Loucy (cell line): ENCODE results near the gene TBC1D3B.
"Not testable (repeated sequence)": the region's sequence is repeated elsewhere in the genome, so short reads cannot be mapped to it uniquely, and the experiment has no call there.

ENCODE experiments used
- EZH2phosphoT487 ChIP-seq: fragments of 200-600 bp; IDR thresholded peaks from 2 replicates; pipeline ENCODE4 v1.6.1; 2018; ENCODE audit warnings: antibody characterized with exemption, mild to moderate bottlenecking, moderate library complexity, borderline replicate concordance
- TF ChIP-seq, protein P1 (sequence below): fragments of 200-600 bp; sonication (generic); conservative IDR thresholded peaks from 2 replicates; pipeline ENCODE4 v1.5.1; 2014; ENCODE audit warnings: mild to moderate bottlenecking, antibody characterized with exemption, low read length

DNA sequence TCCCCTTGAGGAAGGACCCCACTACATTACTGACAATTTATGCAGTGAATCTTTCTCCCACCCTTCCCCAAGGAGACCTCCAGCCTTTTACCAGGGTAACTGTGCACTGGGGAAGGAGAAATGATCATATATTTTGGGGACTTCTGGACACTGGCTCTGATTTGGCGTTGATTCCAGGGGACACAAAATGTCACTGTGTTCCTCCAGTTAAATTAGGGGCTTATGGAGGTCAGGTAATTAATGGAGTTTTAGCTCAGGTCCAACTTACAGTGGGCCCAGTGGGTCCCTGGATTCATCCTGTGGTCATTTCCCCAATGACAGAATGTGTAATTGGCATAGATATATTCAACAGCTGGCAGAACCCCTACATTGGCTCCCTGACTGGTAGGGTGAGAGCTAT, 43.1 kb upstream of the TBC1D3B start:
- TF ChIP-seq, protein P1, sequence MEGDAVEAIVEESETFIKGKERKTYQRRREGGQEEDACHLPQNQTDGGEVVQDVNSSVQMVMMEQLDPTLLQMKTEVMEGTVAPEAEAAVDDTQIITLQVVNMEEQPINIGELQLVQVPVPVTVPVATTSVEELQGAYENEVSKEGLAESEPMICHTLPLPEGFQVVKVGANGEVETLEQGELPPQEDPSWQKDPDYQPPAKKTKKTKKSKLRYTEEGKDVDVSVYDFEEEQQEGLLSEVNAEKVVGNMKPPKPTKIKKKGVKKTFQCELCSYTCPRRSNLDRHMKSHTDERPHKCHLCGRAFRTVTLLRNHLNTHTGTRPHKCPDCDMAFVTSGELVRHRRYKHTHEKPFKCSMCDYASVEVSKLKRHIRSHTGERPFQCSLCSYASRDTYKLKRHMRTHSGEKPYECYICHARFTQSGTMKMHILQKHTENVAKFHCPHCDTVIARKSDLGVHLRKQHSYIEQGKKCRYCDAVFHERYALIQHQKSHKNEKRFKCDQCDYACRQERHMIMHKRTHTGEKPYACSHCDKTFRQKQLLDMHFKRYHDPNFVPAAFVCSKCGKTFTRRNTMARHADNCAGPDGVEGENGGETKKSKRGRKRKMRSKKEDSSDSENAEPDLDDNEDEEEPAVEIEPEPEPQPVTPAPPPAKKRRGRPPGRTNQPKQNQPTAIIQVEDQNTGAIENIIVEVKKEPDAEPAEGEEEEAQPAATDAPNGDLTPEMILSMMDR, result not testable (repeated sequence)
- TF ChIP-seq EZH2phosphoT487, result not testable (repeated sequence)
